Peyer's patch (tissue), 4 donors: Measurements from ENCODE around the gene SERINC4. TPM values are rescaled to one million over a fixed set of nuclear protein-coding genes. Genes with fewer than 3 reads are reported as not detected.
A peak's percentile ranks its signal among the peaks of the same experiment; 100 is the strongest.
"Not testable (repeated sequence)": the region's sequence is repeated elsewhere in the genome, so short reads cannot be mapped to it uniquely, and the experiment has no call there.

Source experiments
- DNase-seq, 3 donors: peaks; one replicate each; pipeline ENCODE4 v3.0.0-alpha.2; 2017 to 2019
- H3K27ac ChIP-seq, 4 donors: fragments of 200-600 bp; sonication (generic); one replicate each; pipeline ENCODE4 v1.5.1; 2016 to 2019
- H3K27me3 ChIP-seq, 2 donors: fragments of 200-600 bp; sonication (generic); one replicate each; pipeline ENCODE4 v1.5.1; 2019
- H3K36me3 ChIP-seq, 3 donors: fragments of 200-600 bp; sonication (generic); one replicate each; pipeline ENCODE4 v1.5.1; 2016 to 2019
- H3K4me1 ChIP-seq, 4 donors: fragments of 200-600 bp; sonication (generic); one replicate each; pipeline ENCODE4 v1.5.1; 2016 to 2019
- H3K4me3 ChIP-seq, 4 donors: fragments of 200-600 bp; sonication (generic); 1 replicate in 3 of 4; 2 replicates in 1 of 4; pipeline ENCODE4 v1.5.1; 2016 to 2019; ENCODE audit warnings: mild to moderate bottlenecking in 1 of 4
- H3K9me3 ChIP-seq, 4 donors: fragments of 200-600 bp; sonication (generic); one replicate each; pipeline ENCODE4 v1.5.1; 2016 to 2019; ENCODE audit warnings: mild to moderate bottlenecking in 1 of 4
- POLR2A ChIP-seq, 2 donors: fragments of 450-650 bp; IDR thresholded peaks; one replicate each; pipeline ENCODE4 v1.5.1; 2017; ENCODE audit warnings: antibody characterized with exemption in 2 of 2, mild to moderate bottlenecking in 2 of 2, moderate library complexity in 2 of 2
- total RNA-seq, 4 donors: library from RNA; depleted of rRNA; stranded (reverse); fragments of >200 nt; gene quantifications; one replicate each; pipeline ENCODE4 v1.1.0, GENCODE V29; 2016
- TF ChIP-seq, protein P1 (sequence below), 6 experiments: fragments of 450-650 bp in 4 of 6; fragments of 200-600 bp in 2 of 6; sonication (generic) in 1 of 6; IDR thresholded peaks; one replicate each; pipeline ENCODE4 v1.5.1; 2017 to 2019; ENCODE audit warnings: antibody characterized with exemption in 6 of 6, mild to moderate bottlenecking in 3 of 6, moderate library complexity in 1 of 6

The SERINC4 gene
- total RNA-seq, 4 donors from 2014 or later = not detected

- peak; percentile 87 to 94 (median 87) for DNase-seq
- H3K4me1 ChIP-seq = peaks cover 0 to 55% (median 13%) of the 10 kb centered on the region in 4 donors
- TF ChIP-seq, protein P1, sequence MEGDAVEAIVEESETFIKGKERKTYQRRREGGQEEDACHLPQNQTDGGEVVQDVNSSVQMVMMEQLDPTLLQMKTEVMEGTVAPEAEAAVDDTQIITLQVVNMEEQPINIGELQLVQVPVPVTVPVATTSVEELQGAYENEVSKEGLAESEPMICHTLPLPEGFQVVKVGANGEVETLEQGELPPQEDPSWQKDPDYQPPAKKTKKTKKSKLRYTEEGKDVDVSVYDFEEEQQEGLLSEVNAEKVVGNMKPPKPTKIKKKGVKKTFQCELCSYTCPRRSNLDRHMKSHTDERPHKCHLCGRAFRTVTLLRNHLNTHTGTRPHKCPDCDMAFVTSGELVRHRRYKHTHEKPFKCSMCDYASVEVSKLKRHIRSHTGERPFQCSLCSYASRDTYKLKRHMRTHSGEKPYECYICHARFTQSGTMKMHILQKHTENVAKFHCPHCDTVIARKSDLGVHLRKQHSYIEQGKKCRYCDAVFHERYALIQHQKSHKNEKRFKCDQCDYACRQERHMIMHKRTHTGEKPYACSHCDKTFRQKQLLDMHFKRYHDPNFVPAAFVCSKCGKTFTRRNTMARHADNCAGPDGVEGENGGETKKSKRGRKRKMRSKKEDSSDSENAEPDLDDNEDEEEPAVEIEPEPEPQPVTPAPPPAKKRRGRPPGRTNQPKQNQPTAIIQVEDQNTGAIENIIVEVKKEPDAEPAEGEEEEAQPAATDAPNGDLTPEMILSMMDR (IDR thresholded peaks at IDR 0.05) = no peak
- TF ChIP-seq POLR2A (IDR thresholded peaks at IDR 0.05) = peak in 1 of 2 donors; percentile 27
- H3K4me3 ChIP-seq = peak within 1 kb of the TSS; percentile 47 to 65 (median 54)
- H3K27me3 ChIP-seq = no peaks in the 10 kb centered on the region
- H3K27ac ChIP-seq = peak within 1 kb of the TSS; percentile 67 to 77 (median 73)
- H3K36me3 ChIP-seq = no peaks in the 10 kb centered on the region
- H3K9me3 ChIP-seq = no peaks in the 10 kb centered on the region
Measured at GRCh38 chr15:43826508-43827341, 26.7 kb upstream of the SERINC4 start, which contains the start of gene WDR76. Gene WDR76, plus strand, starts transcription at chr15:43827002. Its CDS starts 31 bp downstream, at chr15:43827033.

- no peak for TF ChIP-seq POLR2A (IDR thresholded peaks at IDR 0.05)
- TF ChIP-seq, protein P1 (IDR thresholded peaks at IDR 0.05) = no peak
- no peaks in the 10 kb centered on the region for H3K9me3 ChIP-seq
- no peaks in the 10 kb centered on the region for H3K36me3 ChIP-seq
- no peaks in the 10 kb centered on the region for H3K27me3 ChIP-seq
- H3K27ac ChIP-seq = peak overlapping the region; percentile 67 to 77 (median 73)
- peak overlapping the region; percentile 47 to 65 (median 54) for H3K4me3 ChIP-seq
- H3K4me1 ChIP-seq = peaks cover 0 to 61% (median 14%) of the 10 kb centered on the region in 4 donors
- no peak for DNase-seq
Measured at GRCh38 chr15:43826029-43826507, 26.0 kb upstream of the SERINC4 start.

- peaks cover 0 to 62% (median 14%) of the 10 kb centered on the region in 4 donors for H3K4me1 ChIP-seq
- DNase-seq, H3K36me3 ChIP-seq, H3K9me3 ChIP-seq, H3K4me3 ChIP-seq, H3K27ac ChIP-seq, H3K27me3 ChIP-seq: not testable (repeated sequence)
Measured at GRCh38 chr15:43825305-43825704, 25.3 kb upstream of the SERINC4 start.

GRCh38 chr15:43824302-43825246 is 24.6 kb upstream of the SERINC4 start, which contains the start of gene MFAP1:
Gene MFAP1, minus strand, starts transcription at chr15:43824690. Its CDS starts 121 bp downstream, at chr15:43824569.
- TF ChIP-seq, protein P1 (IDR thresholded peaks at IDR 0.05) = no peak
- TF ChIP-seq POLR2A (IDR thresholded peaks at IDR 0.05) = peak; percentile 88 to 96
- Histone ChIP-seq H3K27ac (peak within 1 kb of the TSS; percentile 85 to 94 (median 90)), H3K9me3 (no peaks in the 10 kb centered on the region), H3K4me1 (peaks cover 0 to 62% (median 14%) of the 10 kb centered on the region in 4 donors), H3K4me3 (peak within 1 kb of the TSS; percentile 67 to 90 (median 74)), H3K27me3 (no peaks in the 10 kb centered on the region), H3K36me3 (no peaks in the 10 kb centered on the region)
- peak; percentile 90 to 98 (median 94) for DNase-seq

GRCh38 chr15:43821505-43821904 is 21.5 kb upstream of the SERINC4 start:
- H3K4me3 ChIP-seq = no peak overlapping the region
- DNase-seq = no peak
- TF ChIP-seq POLR2A (IDR thresholded peaks at IDR 0.05) = no peak
- TF ChIP-seq, protein P1 (IDR thresholded peaks at IDR 0.05) = no peak
- peaks cover 0 to 39% (median 8%) of the 10 kb centered on the region in 4 donors for H3K4me1 ChIP-seq
- H3K36me3 ChIP-seq = peaks cover 0 to 12% (median 0%) of the 10 kb centered on the region in 3 donors
- H3K27ac ChIP-seq = no peak overlapping the region
- H3K9me3 ChIP-seq = no peaks in the 10 kb centered on the region
- no peaks in the 10 kb centered on the region for H3K27me3 ChIP-seq

DNA sequence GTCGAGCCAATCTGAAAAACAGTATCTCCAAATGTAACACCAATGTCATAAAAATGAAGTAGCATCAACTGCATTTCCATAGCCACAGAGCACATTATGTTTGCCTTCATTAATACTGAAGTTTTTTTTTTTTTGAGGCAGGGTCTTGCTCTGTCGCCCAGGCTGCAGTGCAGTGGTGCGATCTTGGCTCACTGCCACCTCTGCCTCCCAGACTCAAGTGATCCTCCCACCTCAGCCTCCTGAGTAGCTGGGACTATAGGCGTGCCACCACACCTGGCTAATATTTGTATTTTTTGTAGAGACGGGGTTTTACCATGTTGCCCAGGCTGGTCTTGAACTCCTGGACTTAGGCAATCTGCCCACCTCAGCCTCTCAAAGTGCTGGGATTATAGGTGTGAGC is 15.0 kb upstream of the SERINC4 start:
- not testable (repeated sequence) for H3K27me3 ChIP-seq, H3K4me3 ChIP-seq, H3K27ac ChIP-seq, H3K4me1 ChIP-seq, DNase-seq, H3K9me3 ChIP-seq
- H3K36me3 ChIP-seq = peaks cover 0 to 75% (median 4%) of the 10 kb centered on the region in 3 donors
